ENCODE results near the gene METTL15. TPM values are rescaled to one million over a fixed set of nuclear protein-coding genes. Genes with fewer than 3 reads are reported as not detected.

The METTL15 gene
- total and polyA plus RNA-seq, 8 donors: 3.0 to 8.2 (median 5.5) TPM

DNA sequence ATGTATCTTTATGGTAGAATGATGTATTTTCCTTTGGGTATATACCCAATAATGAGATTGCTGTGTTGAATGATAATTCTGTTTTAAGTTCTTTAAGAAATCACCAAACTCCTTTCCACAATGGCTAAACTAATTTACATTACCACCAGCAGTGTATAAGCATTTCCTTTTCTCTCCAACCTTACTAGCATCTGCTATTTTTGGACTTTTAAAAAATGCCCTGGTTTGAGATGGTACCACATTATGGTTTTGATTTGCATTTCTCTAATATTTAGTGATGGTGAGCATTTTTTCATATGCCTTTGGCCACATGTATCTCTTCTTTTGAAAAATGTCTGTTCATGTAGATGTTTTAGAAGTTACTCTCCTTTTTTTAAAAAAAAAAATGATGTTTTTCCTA, 142.0 kb downstream of the METTL15 start:
- DNase-seq: no peak
- Histone ChIP-seq H3K4me3 (no peak overlapping the region), H3K27ac (no peak overlapping the region), H3K27me3 (no peaks in the 10 kb centered on the region), H3K9me3 (no peaks in the 10 kb centered on the region), H3K4me1 (no peaks in the 10 kb centered on the region), H3K36me3 (no peaks in the 10 kb centered on the region)
- FAIRE-seq: no peak
- intact Hi-C loops (cut with DNase I): no loop called here
- TF ChIP-seq, protein P1, sequence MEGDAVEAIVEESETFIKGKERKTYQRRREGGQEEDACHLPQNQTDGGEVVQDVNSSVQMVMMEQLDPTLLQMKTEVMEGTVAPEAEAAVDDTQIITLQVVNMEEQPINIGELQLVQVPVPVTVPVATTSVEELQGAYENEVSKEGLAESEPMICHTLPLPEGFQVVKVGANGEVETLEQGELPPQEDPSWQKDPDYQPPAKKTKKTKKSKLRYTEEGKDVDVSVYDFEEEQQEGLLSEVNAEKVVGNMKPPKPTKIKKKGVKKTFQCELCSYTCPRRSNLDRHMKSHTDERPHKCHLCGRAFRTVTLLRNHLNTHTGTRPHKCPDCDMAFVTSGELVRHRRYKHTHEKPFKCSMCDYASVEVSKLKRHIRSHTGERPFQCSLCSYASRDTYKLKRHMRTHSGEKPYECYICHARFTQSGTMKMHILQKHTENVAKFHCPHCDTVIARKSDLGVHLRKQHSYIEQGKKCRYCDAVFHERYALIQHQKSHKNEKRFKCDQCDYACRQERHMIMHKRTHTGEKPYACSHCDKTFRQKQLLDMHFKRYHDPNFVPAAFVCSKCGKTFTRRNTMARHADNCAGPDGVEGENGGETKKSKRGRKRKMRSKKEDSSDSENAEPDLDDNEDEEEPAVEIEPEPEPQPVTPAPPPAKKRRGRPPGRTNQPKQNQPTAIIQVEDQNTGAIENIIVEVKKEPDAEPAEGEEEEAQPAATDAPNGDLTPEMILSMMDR (IDR thresholded peaks at IDR 0.05): no peak
- ATAC-seq: no peak

DNA sequence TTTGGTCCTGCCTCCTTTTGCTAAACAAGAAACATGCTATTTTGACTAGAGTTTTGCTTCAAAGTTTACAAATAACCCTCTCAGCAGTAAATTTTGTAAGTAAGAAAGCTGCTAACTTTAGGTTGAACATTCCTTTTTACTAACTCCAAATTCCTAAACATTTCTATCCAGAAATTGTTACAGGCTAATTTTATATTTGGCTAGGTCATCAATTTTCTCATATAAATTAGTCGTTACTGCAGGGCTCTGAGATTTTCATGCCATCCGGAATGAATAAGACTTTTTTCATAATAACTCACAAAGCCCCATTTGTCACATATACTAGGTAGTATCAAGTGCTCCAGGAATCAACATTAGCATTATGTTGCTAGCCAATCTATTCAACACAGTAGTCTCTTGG, 143.1 kb downstream of the METTL15 start:
- Histone ChIP-seq H3K4me3 (no peak overlapping the region), H3K4me1 (no peaks in the 10 kb centered on the region), H3K9me3 (no peaks in the 10 kb centered on the region), H3K36me3 (no peaks in the 10 kb centered on the region), H3K27ac (no peak overlapping the region), H3K27me3 (no peaks in the 10 kb centered on the region)
- TF ChIP-seq, protein P1 (IDR thresholded peaks at IDR 0.05): no peak
- intact Hi-C loops (cut with DNase I): no loop called here
- no peak for ATAC-seq
- FAIRE-seq: no peak
- DNase-seq: no peak
- 82 to 94% methylated on average over 2 of the region's 2 CpGs for WGBS, 2 donors

DNA sequence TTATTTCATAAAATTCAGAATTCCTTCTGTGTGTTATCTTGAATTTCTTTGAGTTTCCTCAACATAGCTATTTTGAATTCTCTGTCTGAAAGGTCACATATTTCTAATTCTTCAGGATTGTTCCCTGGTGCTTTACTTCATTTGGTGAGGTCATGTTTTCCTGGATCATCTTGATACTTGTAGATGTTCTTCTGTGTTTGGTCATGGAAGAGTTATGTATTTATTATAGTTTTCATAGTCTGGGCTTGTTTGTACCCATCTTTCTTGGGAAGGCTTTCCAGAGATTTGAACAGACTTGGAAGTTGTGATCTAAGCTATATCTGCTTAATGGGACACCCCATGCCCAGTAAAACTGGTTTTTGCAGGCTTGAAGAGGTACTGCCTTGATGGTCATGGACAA, 149.6 kb downstream of the METTL15 start:
- no peak overlapping the region for H3K27ac ChIP-seq
- intact Hi-C loops (cut with DNase I): no loop called here
- no peaks in the 10 kb centered on the region for H3K9me3 ChIP-seq
- TF ChIP-seq, protein P1 (IDR thresholded peaks at IDR 0.05): no peak
- DNase-seq: no peak
- no peaks in the 10 kb centered on the region for H3K27me3 ChIP-seq
- H3K4me3 ChIP-seq: no peak overlapping the region
- no peaks in the 10 kb centered on the region for H3K4me1 ChIP-seq
- no peak for FAIRE-seq
- no peaks in the 10 kb centered on the region for H3K36me3 ChIP-seq
- no peak for ATAC-seq

DNA sequence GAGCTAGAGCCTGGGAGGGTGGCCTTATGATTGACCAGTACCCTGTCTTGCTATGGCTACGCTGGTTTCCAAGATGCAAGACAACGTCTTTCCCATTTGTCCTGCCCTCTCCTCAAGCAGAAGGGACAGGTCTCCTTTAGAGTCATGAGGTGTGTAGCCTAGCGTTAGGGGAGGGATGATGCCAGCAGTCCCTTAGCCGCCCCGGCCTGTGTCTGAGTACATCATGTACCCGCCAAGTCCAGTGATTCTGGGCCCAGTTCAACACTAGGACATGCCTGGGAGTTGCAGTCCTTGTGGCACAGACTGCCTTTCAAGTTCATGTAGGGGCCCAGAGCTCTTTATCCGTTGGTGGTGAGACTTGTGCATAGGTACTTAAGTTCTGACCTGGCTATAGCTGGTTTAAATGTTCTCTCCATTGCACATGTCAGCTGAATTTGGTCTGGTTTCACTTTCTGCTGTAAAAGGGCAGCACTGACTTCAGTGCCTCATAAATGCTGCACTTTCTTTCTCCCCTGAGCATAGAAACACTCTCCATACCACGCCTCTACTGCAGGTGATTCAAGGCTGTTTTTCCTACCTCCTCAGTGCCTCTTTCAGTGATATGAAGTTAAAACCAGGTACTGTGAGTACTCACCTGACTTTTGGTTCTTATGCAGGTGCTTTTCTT, 151.1 kb downstream of the METTL15 start:
- H3K36me3 ChIP-seq: no peaks in the 10 kb centered on the region
- WGBS, 2 donors: 84 to 86% methylated on average over 8 of the region's 8 CpGs
- intact Hi-C loops (cut with DNase I): no loop called here
- ATAC-seq: no peak
- TF ChIP-seq, protein P1 (IDR thresholded peaks at IDR 0.05): no peak
- H3K9me3 ChIP-seq: no peaks in the 10 kb centered on the region
- no peaks in the 10 kb centered on the region for H3K27me3 ChIP-seq
- no peaks in the 10 kb centered on the region for H3K4me1 ChIP-seq
- DNase-seq: no peak
- no peak overlapping the region for H3K4me3 ChIP-seq
- no peak overlapping the region for H3K27ac ChIP-seq
- FAIRE-seq: no peak

DNA sequence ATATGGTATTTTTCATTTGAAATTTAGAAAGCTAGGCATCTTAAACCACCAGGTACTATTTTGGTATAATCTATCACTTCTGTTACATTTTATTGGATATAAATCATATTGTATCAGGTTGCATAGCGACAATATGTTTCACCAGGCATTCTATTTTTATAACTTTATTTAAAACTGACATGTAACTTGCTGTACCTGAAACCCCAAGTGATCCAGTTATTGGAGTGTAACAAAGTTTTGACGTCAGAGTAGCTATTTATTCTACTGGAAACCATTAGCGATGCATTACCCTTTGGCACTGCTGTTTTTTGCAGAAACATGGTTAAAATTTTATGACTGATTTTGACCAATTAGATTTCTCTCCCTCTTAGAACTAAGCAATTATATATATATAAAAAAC, 160.7 kb downstream of the METTL15 start:
- FAIRE-seq (no peak), ATAC-seq (no peak), DNase-seq (no peak)
- no peak overlapping the region for H3K4me3 ChIP-seq
- 93 to 95% methylated on average over 3 of the region's 3 CpGs for WGBS, 2 donors
- H3K4me1 ChIP-seq: no peaks in the 10 kb centered on the region
- H3K27ac ChIP-seq: no peak overlapping the region
- no peaks in the 10 kb centered on the region for H3K27me3 ChIP-seq
- no peaks in the 10 kb centered on the region for H3K36me3 ChIP-seq
- TF ChIP-seq, protein P1 (IDR thresholded peaks at IDR 0.05): no peak
- H3K9me3 ChIP-seq: no peaks in the 10 kb centered on the region
- intact Hi-C loops (cut with DNase I): no loop called here

All from pancreas (tissue), 10 donors.